ENCODE results near the gene SYNRG.

GRCh38 chr17:37485938-37486570 is 123.2 kb downstream of the SYNRG start:
- no peak for TF ChIP-seq EZH2 (IDR thresholded peaks at IDR 0.05)
- TF ChIP-seq POLR2AphosphoS5 (IDR thresholded peaks at IDR 0.05; ENCODE audit: borderline replicate concordance, low read depth, low read length): no peak

Data from SK-N-MC (cell line).